HepG2 (cell line): ENCODE data around the gene STX10. TPM values are rescaled to one million over a fixed set of nuclear protein-coding genes. Genes with fewer than 3 reads are reported as not detected.

Experiments
- CBX2 ChIP-seq, 2 experiments: fragments of 200-600 bp in 1 of 2; sonication (generic); formaldehyde crosslinking in 1 of 2; IDR thresholded peaks; 2 replicates each; pipeline versions ENCODE4 v1.7.0 to v1.8.1; 2018 to 2022; ENCODE audit warnings: low read depth in 2 of 2, low read length in 1 of 2, mild to moderate bottlenecking in 1 of 2, missing genetic modification reagents in 1 of 2
- HMG20A ChIP-seq: IDR thresholded peaks from 2 replicates; pipeline ENCODE4 v1.6.1; 2016; ENCODE audit warnings: borderline replicate concordance
- KDM4B ChIP-seq: sonication (generic); formaldehyde crosslinking; IDR thresholded peaks from 2 replicates; pipeline ENCODE4 v1.4.0; 2020; ENCODE audit warnings: missing genetic modification reagents
- MAZ ChIP-seq, 2 experiments: sonication (generic) in 1 of 2; formaldehyde crosslinking in 1 of 2; IDR thresholded peaks; 2 replicates each; pipeline versions ENCODE4 v1.5.0 to v1.6.1; 2012 to 2020; ENCODE audit warnings: low read depth in 2 of 2, mild to moderate bottlenecking in 2 of 2, borderline replicate concordance in 1 of 2, improper control_type of control experiment in 1 of 2, low read length in 1 of 2, missing genetic modification reagents in 1 of 2, moderate library complexity in 1 of 2
- NR1H2 ChIP-seq: sonication (generic); formaldehyde crosslinking; IDR thresholded peaks from 2 replicates; pipeline ENCODE4 v1.8.1; 2022; ENCODE audit warnings: low read depth, missing genetic modification reagents, borderline replicate concordance
- NR2F2 ChIP-seq: IDR thresholded peaks from 2 replicates; pipeline ENCODE4 v1.6.1; 2012; ENCODE audit warnings: low read depth, inconsistent platforms, borderline replicate concordance
- SMYD3 ChIP-seq: sonication (generic); formaldehyde crosslinking; IDR thresholded peaks from 2 replicates; pipeline ENCODE4 v1.8.1; 2023; ENCODE audit warnings: mild to moderate bottlenecking, missing genetic modification reagents
- ZFY ChIP-seq: sonication (generic); formaldehyde crosslinking; IDR thresholded peaks from 2 replicates; pipeline ENCODE4 v1.4.0; 2020; ENCODE audit warnings: missing genetic modification reagents
- ZMYM3 ChIP-seq: sonication (generic); formaldehyde crosslinking; IDR thresholded peaks from 2 replicates; pipeline ENCODE4 v1.5.1; 2020; ENCODE audit warnings: mild to moderate bottlenecking, missing genetic modification reagents
- ZNF207 ChIP-seq: fragments of 450-650 bp; IDR thresholded peaks from 2 replicates; pipeline ENCODE4 v1.6.1; 2016; ENCODE audit warnings: antibody characterized with exemption, borderline replicate concordance
- ZNF563 ChIP-seq: sonication (generic); formaldehyde crosslinking; IDR thresholded peaks from 2 replicates; pipeline ENCODE4 v1.8.0; 2022; ENCODE audit warnings: mild to moderate bottlenecking, moderate library complexity, missing genetic modification reagents
- ZNF577 ChIP-seq: sonication (generic); formaldehyde crosslinking; IDR thresholded peaks from 2 replicates; pipeline ENCODE4 v1.4.0; 2020; ENCODE audit warnings: mild to moderate bottlenecking, low read depth, missing genetic modification reagents, borderline replicate concordance
- ZNF678 ChIP-seq: sonication (generic); formaldehyde crosslinking; IDR thresholded peaks from 2 replicates; pipeline ENCODE4 v1.4.0; 2020; ENCODE audit warnings: mild to moderate bottlenecking, missing genetic modification reagents
- ZNF768 ChIP-seq: sonication (generic); formaldehyde crosslinking; IDR thresholded peaks from 2 replicates; pipeline ENCODE4 v1.4.0; 2020; ENCODE audit warnings: missing genetic modification reagents
- ZNF776 ChIP-seq: sonication (generic); formaldehyde crosslinking; IDR thresholded peaks from 2 replicates; pipeline ENCODE4 v1.4.0; 2020; ENCODE audit warnings: mild to moderate bottlenecking, missing genetic modification reagents
- polyA plus RNA-seq, 8 experiments: library from polyadenylated mRNA; depleted of rRNA in 3 of 8; stranded (reverse) in 7 of 8; unstranded in 1 of 8; fragments of >200 nt; fragmentation: Illumina TruSeq in 4 of 8; extraction: Trizol in 4 of 8; gene quantifications; 2 replicates each; pipeline versions ENCODE4 v1.2.1 to v1.2.3, GENCODE V29; 2011 to 2016; ENCODE audit warnings: low read depth in 4 of 8, missing spikeins in 1 of 8, mixed read lengths in 1 of 8; ENCODE audit not compliant: insufficient read depth in 1 of 8
- total RNA-seq, 5 experiments: library from RNA; depleted of rRNA; stranded (reverse); fragments of >200 nt; fragmentation: Illumina TruSeq; extraction: Trizol; gene quantifications; 2 replicates each; pipeline ENCODE4 v1.2.3, GENCODE V29; 2016; ENCODE audit warnings: low read depth in 1 of 5
- TF ChIP-seq, protein P1 (sequence below): sonication (generic); formaldehyde crosslinking; IDR thresholded peaks from 2 replicates; pipeline ENCODE4 v1.5.1; 2020; ENCODE audit warnings: mild to moderate bottlenecking, missing genetic modification reagents, borderline replicate concordance
- TF ChIP-seq, protein P2 (sequence below): sonication (generic); formaldehyde crosslinking; IDR thresholded peaks from 2 replicates; pipeline ENCODE4 v1.5.0; 2020; ENCODE audit warnings: missing genetic modification reagents, mild to moderate bottlenecking, borderline replicate concordance
- TF ChIP-seq, protein P3 (sequence below): sonication (generic); formaldehyde crosslinking; IDR thresholded peaks from 2 replicates; pipeline ENCODE4 v1.9.0; 2021; ENCODE audit warnings: missing genetic modification reagents, mild to moderate bottlenecking, borderline replicate concordance
- TF ChIP-seq, protein P4 (sequence below): sonication (generic); formaldehyde crosslinking; IDR thresholded peaks from 2 replicates; pipeline ENCODE4 v1.5.0; 2020; ENCODE audit warnings: mild to moderate bottlenecking, missing genetic modification reagents
- TF ChIP-seq, protein P5 (sequence below): sonication (generic); formaldehyde crosslinking; IDR thresholded peaks from 2 replicates; pipeline ENCODE4 v1.4.0; 2020; ENCODE audit warnings: missing genetic modification reagents, borderline replicate concordance

Gene STX10
- total and polyA plus RNA-seq, 2 of the 13 experiments (the other 11 are each of a cell fraction or from before 2014, with no cell fraction given): 47.9 to 66.4 TPM

DNA sequence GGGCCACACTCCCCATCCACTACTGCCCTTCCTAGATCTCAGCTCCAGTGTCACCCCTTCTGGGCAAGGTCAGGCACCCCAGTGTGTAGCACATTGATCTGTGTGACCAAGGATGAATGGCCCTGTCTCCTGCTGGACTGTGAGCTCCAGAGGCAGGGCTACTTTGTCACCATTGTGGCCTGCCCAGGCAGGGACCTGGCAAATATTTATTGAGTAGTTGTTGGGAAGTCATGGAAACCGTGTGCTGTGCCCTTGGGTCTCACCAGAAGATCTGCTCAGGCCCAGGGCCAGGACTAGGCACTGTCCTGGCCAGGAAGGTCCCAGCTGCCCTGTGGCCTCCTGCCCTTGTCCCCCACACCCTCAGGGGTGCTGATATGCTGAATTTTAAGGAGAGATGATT is 21.6 kb downstream of the STX10 start (continued):
- peak; percentile 53 for TF ChIP-seq ZFY (CRISPR knock-in tag)
- TF ChIP-seq ZMYM3 (CRISPR knock-in tag): peak; percentile 63; the same call in 1 of the 2 replicates
- no peak for TF ChIP-seq CBX2 (IDR thresholded peaks at IDR 0.05; ENCODE audit: low read depth, low read length)
- TF ChIP-seq CBX2 (CRISPR knock-in tag; IDR thresholded peaks at IDR 0.05; ENCODE audit: low read depth): no peak
- TF ChIP-seq, protein P1, sequence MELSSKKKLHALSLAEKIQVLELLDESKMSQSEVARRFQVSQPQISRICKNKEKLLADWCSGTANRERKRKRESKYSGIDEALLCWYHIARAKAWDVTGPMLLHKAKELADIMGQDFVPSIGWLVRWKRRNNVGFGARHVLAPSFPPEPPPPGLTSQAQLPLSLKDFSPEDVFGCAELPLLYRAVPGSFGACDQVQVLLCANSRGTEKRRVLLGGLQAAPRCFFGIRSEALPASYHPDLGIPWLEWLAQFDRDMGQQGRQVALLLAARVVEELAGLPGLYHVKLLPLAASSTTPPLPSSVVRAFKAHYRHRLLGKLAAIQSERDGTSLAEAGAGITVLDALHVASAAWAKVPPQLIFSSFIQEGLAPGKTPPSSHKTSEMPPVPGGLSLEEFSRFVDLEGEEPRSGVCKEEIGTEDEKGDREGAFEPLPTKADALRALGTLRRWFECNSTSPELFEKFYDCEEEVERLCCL (CRISPR knock-in tag): no peak
- TF ChIP-seq ZNF207: no peak
- peak; percentile 76 for TF ChIP-seq NR2F2
- TF ChIP-seq, protein P2, sequence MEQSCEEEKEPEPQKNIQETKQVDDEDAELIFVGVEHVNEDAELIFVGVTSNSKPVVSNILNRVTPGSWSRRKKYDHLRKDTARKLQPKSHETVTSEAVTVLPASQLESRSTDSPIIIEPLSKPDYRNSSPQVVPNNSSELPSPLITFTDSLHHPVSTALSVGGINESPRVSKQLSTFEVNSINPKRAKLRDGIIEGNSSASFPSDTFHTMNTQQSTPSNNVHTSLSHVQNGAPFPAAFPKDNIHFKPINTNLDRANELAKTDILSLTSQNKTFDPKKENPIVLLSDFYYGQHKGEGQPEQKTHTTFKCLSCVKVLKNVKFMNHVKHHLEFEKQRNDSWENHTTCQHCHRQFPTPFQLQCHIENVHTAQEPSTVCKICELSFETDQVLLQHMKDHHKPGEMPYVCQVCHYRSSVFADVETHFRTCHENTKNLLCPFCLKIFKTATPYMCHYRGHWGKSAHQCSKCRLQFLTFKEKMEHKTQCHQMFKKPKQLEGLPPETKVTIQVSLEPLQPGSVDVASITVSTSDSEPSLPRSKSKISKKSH (CRISPR knock-in tag): no peak
- TF ChIP-seq SMYD3 (CRISPR knock-in tag): no peak
- TF ChIP-seq, protein P3, sequence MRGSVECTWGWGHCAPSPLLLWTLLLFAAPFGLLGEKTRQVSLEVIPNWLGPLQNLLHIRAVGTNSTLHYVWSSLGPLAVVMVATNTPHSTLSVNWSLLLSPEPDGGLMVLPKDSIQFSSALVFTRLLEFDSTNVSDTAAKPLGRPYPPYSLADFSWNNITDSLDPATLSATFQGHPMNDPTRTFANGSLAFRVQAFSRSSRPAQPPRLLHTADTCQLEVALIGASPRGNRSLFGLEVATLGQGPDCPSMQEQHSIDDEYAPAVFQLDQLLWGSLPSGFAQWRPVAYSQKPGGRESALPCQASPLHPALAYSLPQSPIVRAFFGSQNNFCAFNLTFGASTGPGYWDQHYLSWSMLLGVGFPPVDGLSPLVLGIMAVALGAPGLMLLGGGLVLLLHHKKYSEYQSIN (CRISPR knock-in tag): no peak
- TF ChIP-seq, protein P4, sequence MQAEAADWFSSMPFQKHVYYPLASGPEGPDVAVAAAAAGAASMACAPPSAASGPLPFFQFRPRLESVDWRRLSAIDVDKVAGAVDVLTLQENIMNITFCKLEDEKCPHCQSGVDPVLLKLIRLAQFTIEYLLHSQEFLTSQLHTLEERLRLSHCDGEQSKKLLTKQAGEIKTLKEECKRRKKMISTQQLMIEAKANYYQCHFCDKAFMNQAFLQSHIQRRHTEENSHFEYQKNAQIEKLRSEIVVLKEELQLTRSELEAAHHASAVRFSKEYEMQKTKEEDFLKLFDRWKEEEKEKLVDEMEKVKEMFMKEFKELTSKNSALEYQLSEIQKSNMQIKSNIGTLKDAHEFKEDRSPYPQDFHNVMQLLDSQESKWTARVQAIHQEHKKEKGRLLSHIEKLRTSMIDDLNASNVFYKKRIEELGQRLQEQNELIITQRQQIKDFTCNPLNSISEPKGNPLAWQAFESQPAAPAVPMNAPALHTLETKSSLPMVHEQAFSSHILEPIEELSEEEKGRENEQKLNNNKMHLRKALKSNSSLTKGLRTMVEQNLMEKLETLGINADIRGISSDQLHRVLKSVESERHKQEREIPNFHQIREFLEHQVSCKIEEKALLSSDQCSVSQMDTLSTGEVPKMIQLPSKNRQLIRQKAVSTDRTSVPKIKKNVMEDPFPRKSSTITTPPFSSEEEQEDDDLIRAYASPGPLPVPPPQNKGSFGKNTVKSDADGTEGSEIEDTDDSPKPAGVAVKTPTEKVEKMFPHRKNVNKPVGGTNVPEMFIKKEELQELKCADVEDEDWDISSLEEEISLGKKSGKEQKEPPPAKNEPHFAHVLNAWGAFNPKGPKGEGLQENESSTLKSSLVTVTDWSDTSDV: no peak
- TF ChIP-seq ZNF563: no peak
- TF ChIP-seq ZNF577 (CRISPR knock-in tag): no peak
- no peak for TF ChIP-seq ZNF776
- no peak for TF ChIP-seq ZNF768 (CRISPR knock-in tag)
- TF ChIP-seq HMG20A: no peak; the same call in 1 of the 2 replicates
- TF ChIP-seq KDM4B (CRISPR knock-in tag): no peak
- TF ChIP-seq ZNF678 (CRISPR knock-in tag): no peak
- TF ChIP-seq MAZ (IDR thresholded peaks at IDR 0.05; ENCODE audit: borderline replicate concordance, low read depth, low read length): no peak
- TF ChIP-seq MAZ (CRISPR knock-in tag; IDR thresholded peaks at IDR 0.05; ENCODE audit: low read depth): no peak
- TF ChIP-seq, protein P5, sequence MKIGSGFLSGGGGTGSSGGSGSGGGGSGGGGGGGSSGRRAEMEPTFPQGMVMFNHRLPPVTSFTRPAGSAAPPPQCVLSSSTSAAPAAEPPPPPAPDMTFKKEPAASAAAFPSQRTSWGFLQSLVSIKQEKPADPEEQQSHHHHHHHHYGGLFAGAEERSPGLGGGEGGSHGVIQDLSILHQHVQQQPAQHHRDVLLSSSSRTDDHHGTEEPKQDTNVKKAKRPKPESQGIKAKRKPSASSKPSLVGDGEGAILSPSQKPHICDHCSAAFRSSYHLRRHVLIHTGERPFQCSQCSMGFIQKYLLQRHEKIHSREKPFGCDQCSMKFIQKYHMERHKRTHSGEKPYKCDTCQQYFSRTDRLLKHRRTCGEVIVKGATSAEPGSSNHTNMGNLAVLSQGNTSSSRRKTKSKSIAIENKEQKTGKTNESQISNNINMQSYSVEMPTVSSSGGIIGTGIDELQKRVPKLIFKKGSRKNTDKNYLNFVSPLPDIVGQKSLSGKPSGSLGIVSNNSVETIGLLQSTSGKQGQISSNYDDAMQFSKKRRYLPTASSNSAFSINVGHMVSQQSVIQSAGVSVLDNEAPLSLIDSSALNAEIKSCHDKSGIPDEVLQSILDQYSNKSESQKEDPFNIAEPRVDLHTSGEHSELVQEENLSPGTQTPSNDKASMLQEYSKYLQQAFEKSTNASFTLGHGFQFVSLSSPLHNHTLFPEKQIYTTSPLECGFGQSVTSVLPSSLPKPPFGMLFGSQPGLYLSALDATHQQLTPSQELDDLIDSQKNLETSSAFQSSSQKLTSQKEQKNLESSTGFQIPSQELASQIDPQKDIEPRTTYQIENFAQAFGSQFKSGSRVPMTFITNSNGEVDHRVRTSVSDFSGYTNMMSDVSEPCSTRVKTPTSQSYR: peak; percentile 47
- TF ChIP-seq NR1H2 (CRISPR knock-in tag): no peak
